ENCODE data around the gene ASCC1. TPM values are rescaled to one million over a fixed set of nuclear protein-coding genes. Genes with fewer than 3 reads are reported as not detected.
A peak's percentile ranks its signal among the peaks of the same experiment; 100 is the strongest.
"Not testable (repeated sequence)": the region's sequence is repeated elsewhere in the genome, so short reads cannot be mapped to it uniquely, and the experiment has no call there.

Gene ASCC1
- total and polyA plus RNA-seq, 10 donors, result 11.9 to 41.7 (median 33.8) TPM

- TF ChIP-seq, protein P1, sequence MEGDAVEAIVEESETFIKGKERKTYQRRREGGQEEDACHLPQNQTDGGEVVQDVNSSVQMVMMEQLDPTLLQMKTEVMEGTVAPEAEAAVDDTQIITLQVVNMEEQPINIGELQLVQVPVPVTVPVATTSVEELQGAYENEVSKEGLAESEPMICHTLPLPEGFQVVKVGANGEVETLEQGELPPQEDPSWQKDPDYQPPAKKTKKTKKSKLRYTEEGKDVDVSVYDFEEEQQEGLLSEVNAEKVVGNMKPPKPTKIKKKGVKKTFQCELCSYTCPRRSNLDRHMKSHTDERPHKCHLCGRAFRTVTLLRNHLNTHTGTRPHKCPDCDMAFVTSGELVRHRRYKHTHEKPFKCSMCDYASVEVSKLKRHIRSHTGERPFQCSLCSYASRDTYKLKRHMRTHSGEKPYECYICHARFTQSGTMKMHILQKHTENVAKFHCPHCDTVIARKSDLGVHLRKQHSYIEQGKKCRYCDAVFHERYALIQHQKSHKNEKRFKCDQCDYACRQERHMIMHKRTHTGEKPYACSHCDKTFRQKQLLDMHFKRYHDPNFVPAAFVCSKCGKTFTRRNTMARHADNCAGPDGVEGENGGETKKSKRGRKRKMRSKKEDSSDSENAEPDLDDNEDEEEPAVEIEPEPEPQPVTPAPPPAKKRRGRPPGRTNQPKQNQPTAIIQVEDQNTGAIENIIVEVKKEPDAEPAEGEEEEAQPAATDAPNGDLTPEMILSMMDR (IDR thresholded peaks at IDR 0.05 in 8 of 11, conservative IDR thresholded peaks at IDR 0.05 in 3 of 11), result no peak
- TF ChIP-seq POLR2A (IDR thresholded peaks at IDR 0.05), result no peak
- no peak for TF ChIP-seq POLR2AphosphoS5 (IDR thresholded peaks at IDR 0.05)
- no peaks in the 10 kb centered on the region for H3K9me3 ChIP-seq
- H3K27me3 ChIP-seq (replicated peaks in 1 of 7), result no peaks in the 10 kb centered on the region
- DNase-seq, result no peak
- no peak overlapping the region for H3K4me3 ChIP-seq
- no peak overlapping the region for H3K27ac ChIP-seq
- WGBS, 5 donors, result 92 to 96% (median 95%) methylated on average over 8 to 11 of the region's 11 CpGs
- H3K4me1 ChIP-seq, result peaks cover 9 to 44% (median 30%) of the 10 kb centered on the region in 6 donors
- H3K36me3 ChIP-seq, result peaks cover 0 to 19% (median 0%) of the 10 kb centered on the region in 6 donors
- intact Hi-C loops (cut with DNase I; ENCODE audit: low total_unique reads), result no loop called here
Measured at GRCh38 chr10:72110673-72111401, 105.2 kb downstream of the ASCC1 start.

DNA sequence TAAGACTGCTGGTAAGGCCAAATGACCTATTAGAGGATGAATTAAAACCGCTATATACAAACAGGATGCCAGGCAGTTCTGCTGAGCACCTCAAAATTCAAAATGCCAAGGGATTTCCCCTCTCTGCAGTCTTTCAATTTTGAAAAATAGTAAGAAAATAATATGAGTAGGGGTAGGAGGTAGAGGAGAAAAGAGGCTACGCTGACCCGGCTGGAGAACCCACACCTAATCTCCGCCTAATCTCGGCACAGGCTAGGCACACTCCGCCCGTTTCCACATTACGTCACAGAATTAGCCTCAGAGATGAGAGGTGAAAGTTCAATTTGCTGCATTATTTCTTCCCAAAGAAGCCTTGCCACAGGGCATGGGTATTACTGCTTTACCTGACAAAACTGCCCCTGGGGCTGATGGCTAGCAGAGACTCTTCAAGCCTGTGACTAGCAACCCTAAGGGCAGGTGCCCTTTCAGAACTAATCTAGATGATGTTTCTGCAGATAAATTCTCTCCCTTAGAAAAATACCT, 106.4 kb downstream of the ASCC1 start:
- Histone ChIP-seq H3K27ac (peak overlapping the region in 6 of 8 donors; percentile 28 to 68 (median 42)), H3K4me3 (no peak overlapping the region), H3K27me3 (replicated peaks in 1 of 7) (no peaks in the 10 kb centered on the region), H3K36me3 (peaks cover 0 to 28% (median 0%) of the 10 kb centered on the region in 6 donors), H3K9me3 (no peaks in the 10 kb centered on the region), H3K4me1 (peaks cover 9 to 44% (median 30%) of the 10 kb centered on the region in 6 donors)
- intact Hi-C loops (cut with DNase I; ENCODE audit: low total_unique reads), result no loop called here
- no peak for TF ChIP-seq POLR2AphosphoS5 (IDR thresholded peaks at IDR 0.05)
- TF ChIP-seq, protein P1 (IDR thresholded peaks at IDR 0.05 in 8 of 11, conservative IDR thresholded peaks at IDR 0.05 in 3 of 11), result no peak
- TF ChIP-seq POLR2A (IDR thresholded peaks at IDR 0.05), result no peak
- 69 to 80% (median 74%) methylated on average over 8 of the region's 8 CpGs for WGBS, 5 donors
- no peak for DNase-seq

- no peaks in the 10 kb centered on the region for H3K9me3 ChIP-seq
- no peak overlapping the region for H3K4me3 ChIP-seq
- TF ChIP-seq POLR2AphosphoS5 (IDR thresholded peaks at IDR 0.05), result no peak
- TF ChIP-seq POLR2A (IDR thresholded peaks at IDR 0.05), result no peak
- TF ChIP-seq, protein P1 (IDR thresholded peaks at IDR 0.05 in 8 of 11, conservative IDR thresholded peaks at IDR 0.05 in 3 of 11), result no peak
- WGBS, 5 donors, result 47 to 80% (median 56%) methylated on average over 1 of the region's 1 CpG
- no peaks in the 10 kb centered on the region for H3K27me3 ChIP-seq (replicated peaks in 1 of 7)
- intact Hi-C loops (cut with DNase I; ENCODE audit: low total_unique reads), result no loop called here
- peak overlapping the region in 7 of 8 donors; percentile 28 to 68 (median 39) for H3K27ac ChIP-seq
- peaks cover 9 to 44% (median 30%) of the 10 kb centered on the region in 6 donors for H3K4me1 ChIP-seq
- H3K36me3 ChIP-seq, result peaks cover 0 to 29% (median 0%) of the 10 kb centered on the region in 6 donors
- no peak for DNase-seq
Measured at GRCh38 chr10:72108830-72109635, 107.0 kb downstream of the ASCC1 start.

- H3K4me3 ChIP-seq; H3K27me3 ChIP-seq (replicated peaks in 1 of 7); H3K9me3 ChIP-seq; intact Hi-C loops (cut with DNase I; ENCODE audit: low total_unique reads); DNase-seq: not testable (repeated sequence)
- Histone ChIP-seq H3K36me3 (peaks cover 0 to 36% (median 3%) of the 10 kb centered on the region in 6 donors), H3K27ac (peak overlapping the region in 5 of 8 donors; percentile 6 to 55 (median 24)), H3K4me1 (peaks cover 9 to 44% (median 30%) of the 10 kb centered on the region in 6 donors)
- WGBS, 5 donors, result 84 to 96% (median 91%) methylated on average over 3 of the region's 3 CpGs
Measured at GRCh38 chr10:72108004-72108370, 108.1 kb downstream of the ASCC1 start.

All from spleen (tissue), 11 donors.